Chondrocyte (in vitro differentiated cells): ENCODE data around the gene SLC66A3. TPM values are rescaled to one million over a fixed set of nuclear protein-coding genes. Genes with fewer than 3 reads are reported as not detected.
A peak's percentile ranks its signal among the peaks of the same experiment; 100 is the strongest.

Experiments used
- DNase-seq: peaks from one replicate; pipeline ENCODE4 v3.0.0; 2021; ENCODE audit warnings: mixed read lengths, low spot score
- H3K27ac Mint-ChIP-seq: one replicate; pipeline ENCODE4 v1.8.0; 2021; ENCODE audit warnings: mild to moderate bottlenecking, moderate library complexity, mixed read lengths; ENCODE audit not compliant: unreplicated experiment
- H3K27me3 Mint-ChIP-seq: 2 replicates; pipeline ENCODE4 v1.8.0; 2021; ENCODE audit warnings: low read depth, mixed read lengths
- H3K36me3 Mint-ChIP-seq: 2 replicates; pipeline ENCODE4 v1.8.0; 2021; ENCODE audit warnings: low read depth, mixed read lengths
- H3K4me1 Mint-ChIP-seq: 2 replicates; pipeline ENCODE4 v1.8.0; 2021; ENCODE audit warnings: low read depth, mild to moderate bottlenecking, mixed read lengths
- H3K4me3 Mint-ChIP-seq: one replicate; pipeline ENCODE4 v1.8.0; 2021; ENCODE audit warnings: mild to moderate bottlenecking, moderate library complexity, mixed read lengths; ENCODE audit not compliant: unreplicated experiment
- H3K9me3 Mint-ChIP-seq: 2 replicates; pipeline ENCODE4 v1.8.0; 2021; ENCODE audit warnings: low read depth, mixed read lengths
- total RNA-seq: library from RNA; stranded (reverse); gene quantifications from 3 replicates; pipeline ENCODE4 v1.2.1, GENCODE V29; 2021
- TF ChIP-seq, protein P1 (sequence below): fragments of 200-600 bp; sonication (generic); IDR thresholded peaks from 2 replicates; pipeline ENCODE4 v1.5.0; 2021; ENCODE audit warnings: antibody characterized with exemption, mild to moderate bottlenecking, moderate library complexity

Gene SLC66A3
- total RNA-seq, 1 donor from 2014 or later: 29.3 TPM

DNA sequence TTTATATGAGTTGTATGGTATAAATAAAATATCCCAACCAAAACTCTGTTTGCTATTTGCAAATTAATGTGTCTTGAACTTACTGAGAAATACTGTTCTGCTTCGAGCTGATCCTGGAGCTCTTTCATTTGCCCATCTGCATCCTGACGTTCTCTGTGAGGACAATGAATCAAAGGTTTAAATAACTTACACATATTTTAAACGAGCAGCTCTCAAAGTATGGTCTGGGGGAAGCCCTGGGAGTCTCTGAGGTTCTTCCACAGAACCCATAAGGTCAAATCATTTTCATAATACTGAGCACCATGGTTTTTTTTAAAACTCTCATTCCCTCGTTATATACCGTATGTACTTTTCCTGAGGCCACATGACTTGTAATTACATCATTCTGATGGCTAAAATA is 46.7 kb downstream of the SLC66A3 start:
- H3K27ac Mint-ChIP-seq: no peak overlapping the region
- peaks cover 10% of the 10 kb centered on the region for H3K4me1 Mint-ChIP-seq
- H3K4me3 Mint-ChIP-seq: no peak overlapping the region
- no peaks in the 10 kb centered on the region for H3K9me3 Mint-ChIP-seq
- H3K27me3 Mint-ChIP-seq: no peaks in the 10 kb centered on the region
- TF ChIP-seq, protein P1, sequence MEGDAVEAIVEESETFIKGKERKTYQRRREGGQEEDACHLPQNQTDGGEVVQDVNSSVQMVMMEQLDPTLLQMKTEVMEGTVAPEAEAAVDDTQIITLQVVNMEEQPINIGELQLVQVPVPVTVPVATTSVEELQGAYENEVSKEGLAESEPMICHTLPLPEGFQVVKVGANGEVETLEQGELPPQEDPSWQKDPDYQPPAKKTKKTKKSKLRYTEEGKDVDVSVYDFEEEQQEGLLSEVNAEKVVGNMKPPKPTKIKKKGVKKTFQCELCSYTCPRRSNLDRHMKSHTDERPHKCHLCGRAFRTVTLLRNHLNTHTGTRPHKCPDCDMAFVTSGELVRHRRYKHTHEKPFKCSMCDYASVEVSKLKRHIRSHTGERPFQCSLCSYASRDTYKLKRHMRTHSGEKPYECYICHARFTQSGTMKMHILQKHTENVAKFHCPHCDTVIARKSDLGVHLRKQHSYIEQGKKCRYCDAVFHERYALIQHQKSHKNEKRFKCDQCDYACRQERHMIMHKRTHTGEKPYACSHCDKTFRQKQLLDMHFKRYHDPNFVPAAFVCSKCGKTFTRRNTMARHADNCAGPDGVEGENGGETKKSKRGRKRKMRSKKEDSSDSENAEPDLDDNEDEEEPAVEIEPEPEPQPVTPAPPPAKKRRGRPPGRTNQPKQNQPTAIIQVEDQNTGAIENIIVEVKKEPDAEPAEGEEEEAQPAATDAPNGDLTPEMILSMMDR: no peak
- DNase-seq: no peak
- H3K36me3 Mint-ChIP-seq: peaks cover 16% of the 10 kb centered on the region

DNA sequence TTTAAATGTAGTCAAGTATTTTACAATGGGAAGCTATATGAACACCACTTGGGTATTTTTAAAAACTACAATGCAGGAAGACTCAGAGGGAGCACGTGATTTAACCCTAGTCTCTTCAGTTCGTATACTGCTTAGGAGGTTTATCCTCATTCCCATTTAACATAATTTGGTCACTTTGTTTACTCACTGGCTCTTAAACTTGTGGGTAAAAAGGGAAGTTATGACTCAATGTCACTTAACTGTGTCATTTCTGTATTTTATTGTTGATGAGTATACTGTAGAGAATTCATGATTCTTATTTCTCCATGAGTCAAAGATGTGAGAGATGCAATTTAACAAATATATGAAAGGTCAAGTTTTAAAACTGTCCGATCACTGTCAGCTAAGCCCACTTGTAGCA is 48.2 kb downstream of the SLC66A3 start:
- Mint-ChIP-seq H3K4me3 (no peak overlapping the region), H3K27me3 (no peaks in the 10 kb centered on the region), H3K4me1 (peaks cover 10% of the 10 kb centered on the region), H3K9me3 (no peaks in the 10 kb centered on the region), H3K36me3 (peaks cover 14% of the 10 kb centered on the region), H3K27ac (peak overlapping the region; percentile 68)
- DNase-seq: no peak
- TF ChIP-seq, protein P1: no peak

DNA sequence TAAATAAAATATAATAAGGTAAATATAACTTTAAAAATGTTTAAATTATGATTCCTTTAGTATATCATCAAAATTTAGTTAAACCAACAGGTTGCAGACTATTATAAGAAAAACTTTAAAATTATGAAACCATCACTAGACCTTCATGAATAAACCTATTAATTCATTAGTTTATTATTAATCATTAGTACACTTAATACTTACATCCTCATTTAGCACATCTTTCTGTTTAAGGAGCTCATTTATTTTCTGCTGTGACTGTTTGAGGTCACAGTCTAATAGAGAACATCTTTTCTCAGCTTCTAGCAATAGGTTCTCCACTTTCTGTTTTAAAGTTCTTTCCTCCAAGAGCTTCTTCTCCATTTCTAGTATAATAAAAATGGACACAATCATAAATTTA is 52.8 kb downstream of the SLC66A3 start:
- TF ChIP-seq, protein P1: no peak
- Mint-ChIP-seq H3K27me3 (no peaks in the 10 kb centered on the region), H3K9me3 (no peaks in the 10 kb centered on the region), H3K4me1 (peaks cover 10% of the 10 kb centered on the region), H3K4me3 (no peak overlapping the region), H3K27ac (no peak overlapping the region), H3K36me3 (peaks cover 22% of the 10 kb centered on the region)
- DNase-seq: no peak

DNA sequence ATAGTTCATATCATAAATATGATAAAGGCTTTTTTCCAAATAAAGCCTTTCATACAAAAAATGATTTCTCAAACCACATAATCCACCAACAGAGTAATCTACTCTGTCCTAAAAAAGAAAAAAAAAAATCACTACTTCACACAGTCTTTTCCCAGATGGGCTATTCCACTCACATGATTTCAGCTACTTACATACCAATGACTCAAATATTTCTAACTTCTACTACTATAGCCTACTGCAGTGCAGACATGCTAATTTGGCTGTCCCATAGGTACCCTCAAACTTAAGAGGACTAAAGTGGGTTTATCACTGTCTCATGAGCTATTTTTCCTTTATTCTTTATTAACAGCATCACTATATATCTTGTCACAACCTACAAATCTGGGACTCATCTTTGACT is 57.4 kb downstream of the SLC66A3 start:
- no peak overlapping the region for H3K4me3 Mint-ChIP-seq
- TF ChIP-seq, protein P1: no peak
- DNase-seq: no peak
- no peak overlapping the region for H3K27ac Mint-ChIP-seq
- peaks cover 40% of the 10 kb centered on the region for H3K36me3 Mint-ChIP-seq
- no peaks in the 10 kb centered on the region for H3K27me3 Mint-ChIP-seq
- no peaks in the 10 kb centered on the region for H3K4me1 Mint-ChIP-seq
- H3K9me3 Mint-ChIP-seq: no peaks in the 10 kb centered on the region

DNA sequence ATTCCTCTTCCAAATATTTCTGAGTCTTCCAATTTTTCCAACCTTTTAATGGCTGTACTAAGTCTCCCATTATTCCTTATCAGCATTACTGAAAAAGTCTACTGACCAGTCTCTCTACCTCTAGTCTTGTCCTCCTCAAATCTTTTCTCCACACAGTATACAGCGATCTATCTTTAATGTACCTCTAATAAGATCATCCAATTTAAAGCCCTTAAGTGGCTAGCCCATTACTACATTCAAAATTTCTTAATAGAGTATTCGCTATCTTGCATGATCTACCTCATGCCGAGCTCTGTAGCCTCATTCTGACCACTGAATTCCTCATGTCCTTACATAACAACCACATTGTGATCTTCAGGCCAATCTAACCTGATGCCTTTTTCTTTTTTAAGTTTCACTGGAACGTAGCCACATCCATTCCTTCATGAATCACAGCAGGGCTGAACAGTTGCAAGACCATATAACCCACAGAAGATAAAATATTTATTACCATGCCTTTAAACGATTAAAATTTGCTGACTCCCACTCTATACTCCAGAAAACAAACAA is 57.9 kb downstream of the SLC66A3 start:
- Mint-ChIP-seq H3K4me1 (no peaks in the 10 kb centered on the region), H3K27ac (no peak overlapping the region), H3K27me3 (no peaks in the 10 kb centered on the region), H3K36me3 (peaks cover 40% of the 10 kb centered on the region), H3K4me3 (no peak overlapping the region), H3K9me3 (no peaks in the 10 kb centered on the region)
- TF ChIP-seq, protein P1: no peak
- no peak for DNase-seq
